Fibroblast of the aortic adventitia (primary cell): ENCODE data around the gene TNN. TPM values are rescaled to one million over a fixed set of nuclear protein-coding genes. Genes with fewer than 3 reads are reported as not detected.
"Not testable (repeated sequence)": the region's sequence is repeated elsewhere in the genome, so short reads cannot be mapped to it uniquely, and the experiment has no call there.

ENCODE experiments used
- DNase-seq: peaks from one replicate; pipeline ENCODE4 v3.0.0-alpha.2; 2010; ENCODE audit warnings: low read depth
- H3K4me3 ChIP-seq: 2 replicates; pipeline ENCODE4 v1.5.1; 2011; ENCODE audit warnings: low read depth, mild to moderate bottlenecking, control low read depth, low read length, moderate library complexity
- total RNA-seq: library from RNA; depleted of rRNA; stranded (reverse); fragments of >200 nt; gene quantifications from 2 replicates; pipeline ENCODE4 v1.2.3, GENCODE V29; 2012; ENCODE audit warnings: low replicate concordance
- TF ChIP-seq, protein P1 (sequence below): IDR thresholded peaks from 2 replicates; pipeline ENCODE4 v1.5.1; 2011; ENCODE audit warnings: mild to moderate bottlenecking, low read length, control low read depth, inconsistent platforms; ENCODE audit not compliant: insufficient read depth

The TNN gene
- total RNA-seq, 1 donor, result not detected

DNA sequence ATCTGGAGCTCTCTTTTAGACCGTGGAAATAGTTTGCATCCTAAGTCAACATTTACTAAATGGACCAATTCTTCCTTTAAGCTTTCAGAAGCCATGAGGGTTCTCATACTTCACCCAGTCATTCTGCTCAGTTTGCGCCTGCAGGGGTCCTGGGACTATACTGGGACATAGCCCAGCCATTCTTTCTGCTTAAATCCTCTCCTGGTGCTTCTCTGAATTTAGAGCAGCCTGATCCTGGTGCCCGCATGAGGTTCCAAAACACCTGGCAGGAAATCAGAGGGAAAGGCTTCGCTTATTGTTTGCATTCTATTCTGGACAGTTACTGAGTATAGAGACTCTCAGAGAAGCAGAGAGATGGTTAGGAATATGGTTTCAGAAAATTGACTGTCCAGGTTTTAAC, 27.0 kb downstream of the TNN start:
- TF ChIP-seq, protein P1, sequence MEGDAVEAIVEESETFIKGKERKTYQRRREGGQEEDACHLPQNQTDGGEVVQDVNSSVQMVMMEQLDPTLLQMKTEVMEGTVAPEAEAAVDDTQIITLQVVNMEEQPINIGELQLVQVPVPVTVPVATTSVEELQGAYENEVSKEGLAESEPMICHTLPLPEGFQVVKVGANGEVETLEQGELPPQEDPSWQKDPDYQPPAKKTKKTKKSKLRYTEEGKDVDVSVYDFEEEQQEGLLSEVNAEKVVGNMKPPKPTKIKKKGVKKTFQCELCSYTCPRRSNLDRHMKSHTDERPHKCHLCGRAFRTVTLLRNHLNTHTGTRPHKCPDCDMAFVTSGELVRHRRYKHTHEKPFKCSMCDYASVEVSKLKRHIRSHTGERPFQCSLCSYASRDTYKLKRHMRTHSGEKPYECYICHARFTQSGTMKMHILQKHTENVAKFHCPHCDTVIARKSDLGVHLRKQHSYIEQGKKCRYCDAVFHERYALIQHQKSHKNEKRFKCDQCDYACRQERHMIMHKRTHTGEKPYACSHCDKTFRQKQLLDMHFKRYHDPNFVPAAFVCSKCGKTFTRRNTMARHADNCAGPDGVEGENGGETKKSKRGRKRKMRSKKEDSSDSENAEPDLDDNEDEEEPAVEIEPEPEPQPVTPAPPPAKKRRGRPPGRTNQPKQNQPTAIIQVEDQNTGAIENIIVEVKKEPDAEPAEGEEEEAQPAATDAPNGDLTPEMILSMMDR, result no peak
- no peak overlapping the region for H3K4me3 ChIP-seq
- no peak for DNase-seq

DNA sequence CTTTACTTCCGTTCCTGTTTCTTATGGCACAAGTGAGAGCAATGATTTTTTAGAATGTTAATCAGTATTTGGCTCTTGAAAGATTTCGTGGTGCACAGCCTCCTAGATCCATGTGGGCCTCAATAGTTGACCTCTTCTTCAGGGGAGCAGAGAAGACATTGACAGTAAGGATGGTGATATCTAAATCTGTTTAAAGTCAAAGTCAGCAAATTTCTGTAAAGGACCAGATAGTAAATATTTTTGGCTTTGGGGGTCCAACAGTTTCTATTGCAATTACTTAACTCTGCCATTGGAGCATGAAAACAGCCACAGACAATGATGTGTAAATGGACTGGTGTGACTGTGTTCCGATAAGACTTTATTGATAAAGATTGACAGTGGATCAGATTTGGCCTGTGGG, 27.4 kb downstream of the TNN start:
- TF ChIP-seq, protein P1, result no peak
- no peak for DNase-seq
- no peak overlapping the region for H3K4me3 ChIP-seq

DNA sequence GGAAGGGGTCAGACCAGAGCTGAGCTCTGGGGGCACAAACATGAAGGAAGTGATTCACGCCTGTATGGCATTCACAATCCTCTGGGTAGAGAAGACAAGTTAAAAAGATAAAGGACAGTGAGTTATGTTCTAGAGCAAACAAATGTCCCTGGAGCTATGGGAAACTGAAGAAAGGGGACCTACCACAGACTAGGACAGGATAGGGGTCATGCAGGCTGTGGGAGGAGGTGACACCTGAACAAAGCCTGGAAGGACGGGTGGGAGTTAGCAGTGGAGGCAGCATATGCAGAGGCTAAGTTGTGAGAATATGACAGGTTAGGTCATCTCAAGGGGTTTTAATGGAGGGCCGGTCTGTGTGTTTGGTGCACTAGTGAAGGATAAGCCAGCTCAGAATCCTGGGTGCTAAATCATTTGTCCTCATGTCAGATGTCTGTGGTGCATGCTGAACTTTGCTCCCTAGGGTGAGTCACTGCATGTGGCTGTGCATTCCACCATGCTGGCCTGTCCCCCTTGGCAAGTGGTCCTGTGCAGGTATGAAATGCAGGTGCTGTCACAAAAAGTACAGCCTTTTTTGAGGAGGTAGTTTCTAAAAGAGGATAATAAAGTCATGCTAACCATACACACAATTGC, 28.5 kb downstream of the TNN start:
- TF ChIP-seq, protein P1, result no peak
- H3K4me3 ChIP-seq, result no peak overlapping the region
- DNase-seq, result no peak

DNA sequence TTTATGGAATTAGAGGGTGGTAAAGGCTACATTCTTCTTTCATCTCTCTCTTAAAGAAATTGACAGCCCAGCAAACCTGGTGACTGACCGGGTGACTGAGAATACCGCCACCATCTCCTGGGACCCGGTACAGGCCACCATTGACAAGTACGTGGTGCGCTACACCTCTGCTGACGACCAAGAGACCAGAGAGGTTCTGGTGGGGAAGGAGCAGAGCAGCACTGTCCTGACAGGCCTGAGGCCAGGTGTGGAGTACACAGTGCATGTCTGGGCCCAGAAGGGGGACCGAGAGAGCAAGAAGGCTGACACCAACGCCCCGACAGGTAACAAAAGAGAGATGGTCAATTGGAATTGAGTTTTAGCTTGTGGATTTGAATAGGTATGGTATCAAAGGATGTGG, 29.7 kb downstream of the TNN start:
- no peak overlapping the region for H3K4me3 ChIP-seq
- TF ChIP-seq, protein P1, result no peak
- DNase-seq, result no peak

DNA sequence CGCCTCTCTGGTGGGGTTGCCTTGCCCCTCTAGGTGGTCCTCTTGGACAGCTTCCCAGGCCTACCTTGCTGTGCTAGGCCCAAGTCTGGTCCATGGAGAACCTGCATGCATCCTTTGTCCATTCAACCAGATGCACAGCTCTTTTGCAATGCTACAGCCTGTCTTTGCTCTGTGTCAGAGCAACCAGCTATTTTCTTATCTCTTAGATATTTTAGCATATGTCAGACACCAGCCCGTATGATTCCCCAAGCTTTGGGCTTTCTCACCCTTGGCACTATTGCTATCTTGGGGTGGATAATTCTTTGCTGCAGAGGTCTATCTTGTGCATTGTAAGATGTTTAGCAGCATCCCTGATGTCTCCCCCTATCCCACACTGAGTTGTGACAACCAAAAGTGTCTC, 32.3 kb downstream of the TNN start:
- TF ChIP-seq, protein P1, result no peak
- no peak for DNase-seq
- H3K4me3 ChIP-seq, result no peak overlapping the region

DNA sequence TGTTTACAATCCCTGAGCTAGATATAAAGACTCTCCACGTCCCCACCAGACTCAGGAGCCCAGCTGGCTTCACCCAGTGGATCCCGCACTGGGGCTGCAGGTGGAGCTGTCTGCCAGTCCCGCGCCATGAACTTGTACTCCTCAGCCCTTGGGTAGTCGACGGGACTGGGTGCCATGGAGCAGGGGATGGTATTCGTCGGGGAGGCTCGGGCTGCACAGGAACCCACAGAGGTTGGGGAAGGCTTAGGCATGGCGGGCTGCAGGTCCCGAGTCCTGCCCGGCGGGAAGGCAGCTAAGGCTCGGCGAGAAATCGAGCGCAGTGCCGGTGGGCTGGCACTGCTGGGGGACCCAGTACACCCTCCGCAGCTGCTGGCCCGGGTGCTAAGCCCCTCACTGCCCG, 34.5 kb downstream of the TNN start:
- DNase-seq, H3K4me3 ChIP-seq: not testable (repeated sequence)

DNA sequence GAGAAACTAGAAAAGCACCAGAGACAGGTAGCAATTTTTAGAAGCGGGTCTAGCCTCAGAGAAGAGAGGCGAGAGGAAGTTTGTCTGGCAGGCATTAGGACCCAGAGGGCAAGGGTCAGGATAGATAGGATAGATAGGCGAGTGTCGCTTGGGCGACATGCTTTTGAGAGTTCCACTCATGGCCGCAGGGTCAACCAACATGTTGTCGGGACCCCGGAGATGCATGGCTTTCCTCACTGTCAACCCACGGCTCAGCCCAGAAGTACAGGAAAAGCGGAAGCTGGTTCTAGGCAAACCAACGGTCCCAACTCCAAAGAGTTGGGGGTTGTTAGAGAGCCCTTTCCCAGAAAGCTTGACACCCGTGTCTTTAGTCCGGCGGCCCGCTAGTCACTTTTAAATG, 38.9 kb downstream of the TNN start:
- H3K4me3 ChIP-seq, DNase-seq: not testable (repeated sequence)

DNA sequence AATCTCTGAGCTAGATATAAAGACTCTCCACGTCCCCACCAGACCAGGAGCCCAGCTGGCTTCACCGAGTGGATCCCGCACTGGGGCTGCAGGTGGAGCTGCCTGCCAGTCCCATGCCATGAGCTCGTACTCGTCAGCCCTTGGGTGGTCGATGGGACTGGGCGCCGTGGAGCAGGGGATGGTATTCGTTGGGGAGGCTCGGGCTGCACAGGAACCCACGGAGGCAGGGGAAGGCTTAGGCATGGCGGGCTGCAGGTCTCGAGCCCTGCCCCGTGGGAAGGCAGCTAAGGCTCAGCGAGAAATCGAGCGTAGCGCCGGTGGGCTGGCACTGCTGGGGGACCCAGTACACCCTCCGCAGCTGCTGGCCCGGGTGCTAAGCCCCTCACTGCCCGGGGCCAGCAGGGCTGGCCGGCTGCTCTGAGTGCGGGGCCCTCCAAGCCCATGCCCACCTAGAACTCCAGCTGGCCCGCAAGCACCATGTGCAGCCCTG, 40.7 kb downstream of the TNN start:
- not testable (repeated sequence) for DNase-seq, H3K4me3 ChIP-seq
